GM21737 (cell line): Measurements from ENCODE around the gene HSF5.

Experiments used
- ATAC-seq: cut with Tn5 transposase; IDR thresholded peaks from one replicate; pipeline ENCODE4 v1.9.1; 2021; ENCODE audit warnings: mild to moderate bottlenecking, moderate library complexity; ENCODE audit not compliant: unreplicated experiment

HSF5 gene

GRCh38 chr17:58370716-58371115, 117.5 kb downstream of the HSF5 start:
- no peak for ATAC-seq

- ATAC-seq: no peak
Measured at GRCh38 chr17:58370309-58370708, 117.9 kb downstream of the HSF5 start.
